ENCODE measurements around the gene BCL11A.

Gene BCL11A

DNA sequence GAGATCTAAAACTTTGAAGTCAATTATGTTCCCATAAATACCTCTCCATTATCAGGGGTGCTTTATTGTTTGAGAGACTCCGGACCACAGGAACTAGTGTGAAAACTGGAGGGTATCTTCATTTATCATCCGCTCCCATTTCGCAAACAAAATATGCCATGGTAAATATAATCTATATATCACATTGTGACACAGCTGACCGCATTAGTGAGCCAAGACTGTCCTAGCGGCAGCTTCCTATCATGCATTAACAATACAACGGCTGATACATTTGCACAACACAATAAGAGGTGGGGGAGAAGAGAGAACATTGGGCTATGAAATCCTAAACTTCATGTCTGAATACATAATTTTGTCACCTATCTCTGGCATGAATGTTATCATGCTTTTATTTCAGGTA, 29.5 kb downstream of the BCL11A start:
- H3K27ac ChIP-seq (ENCODE audit: poor library complexity, severe bottlenecking): no peak overlapping the region
- ATAC-seq (ENCODE audit: low read depth) (no peak), DNase-seq (ENCODE audit: low spot score) (no peak)
- TF ChIP-seq, protein P1, sequence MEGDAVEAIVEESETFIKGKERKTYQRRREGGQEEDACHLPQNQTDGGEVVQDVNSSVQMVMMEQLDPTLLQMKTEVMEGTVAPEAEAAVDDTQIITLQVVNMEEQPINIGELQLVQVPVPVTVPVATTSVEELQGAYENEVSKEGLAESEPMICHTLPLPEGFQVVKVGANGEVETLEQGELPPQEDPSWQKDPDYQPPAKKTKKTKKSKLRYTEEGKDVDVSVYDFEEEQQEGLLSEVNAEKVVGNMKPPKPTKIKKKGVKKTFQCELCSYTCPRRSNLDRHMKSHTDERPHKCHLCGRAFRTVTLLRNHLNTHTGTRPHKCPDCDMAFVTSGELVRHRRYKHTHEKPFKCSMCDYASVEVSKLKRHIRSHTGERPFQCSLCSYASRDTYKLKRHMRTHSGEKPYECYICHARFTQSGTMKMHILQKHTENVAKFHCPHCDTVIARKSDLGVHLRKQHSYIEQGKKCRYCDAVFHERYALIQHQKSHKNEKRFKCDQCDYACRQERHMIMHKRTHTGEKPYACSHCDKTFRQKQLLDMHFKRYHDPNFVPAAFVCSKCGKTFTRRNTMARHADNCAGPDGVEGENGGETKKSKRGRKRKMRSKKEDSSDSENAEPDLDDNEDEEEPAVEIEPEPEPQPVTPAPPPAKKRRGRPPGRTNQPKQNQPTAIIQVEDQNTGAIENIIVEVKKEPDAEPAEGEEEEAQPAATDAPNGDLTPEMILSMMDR (IDR thresholded peaks at IDR 0.05; ENCODE audit: poor library complexity, severe bottlenecking): no peak
- H3K27me3 ChIP-seq (ENCODE audit: insufficient read depth, poor library complexity, severe bottlenecking): no peaks in the 10 kb centered on the region
- no peaks in the 10 kb centered on the region for H3K36me3 ChIP-seq (ENCODE audit: low read depth)
- no peaks in the 10 kb centered on the region for H3K9me3 ChIP-seq (ENCODE audit: severe bottlenecking)
- no peak overlapping the region for H3K4me3 ChIP-seq (ENCODE audit: severe bottlenecking)
- no peaks in the 10 kb centered on the region for H3K4me1 ChIP-seq (ENCODE audit: insufficient read depth, poor library complexity, severe bottlenecking)

DNA sequence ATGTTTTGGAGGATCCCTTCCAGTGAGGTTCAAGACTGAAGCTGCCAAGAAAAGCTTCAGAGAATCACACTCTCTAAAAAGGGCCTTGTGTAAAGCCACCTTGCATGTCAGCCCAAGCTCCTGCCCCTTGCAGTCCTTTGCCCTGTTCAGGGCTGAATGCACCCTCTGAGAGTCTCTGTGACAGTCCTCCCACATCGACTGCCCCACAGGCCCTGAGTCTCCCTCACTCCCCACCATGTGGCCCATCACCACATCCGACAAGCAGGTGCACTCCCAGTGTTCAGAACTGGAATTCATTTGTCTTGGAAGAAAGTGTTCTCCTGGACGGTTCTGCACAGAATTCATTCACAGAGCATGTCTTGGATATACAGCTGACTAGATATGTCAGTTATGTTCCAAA, 31.0 kb downstream of the BCL11A start:
- Histone ChIP-seq H3K4me3 (ENCODE audit: severe bottlenecking) (no peak overlapping the region), H3K36me3 (ENCODE audit: low read depth) (no peaks in the 10 kb centered on the region), H3K4me1 (ENCODE audit: insufficient read depth, poor library complexity, severe bottlenecking) (no peaks in the 10 kb centered on the region), H3K9me3 (ENCODE audit: severe bottlenecking) (no peaks in the 10 kb centered on the region), H3K27ac (ENCODE audit: poor library complexity, severe bottlenecking) (no peak overlapping the region), H3K27me3 (ENCODE audit: insufficient read depth, poor library complexity, severe bottlenecking) (no peaks in the 10 kb centered on the region)
- ATAC-seq (ENCODE audit: low read depth): no peak
- no peak for DNase-seq (ENCODE audit: low spot score)
- TF ChIP-seq, protein P1 (IDR thresholded peaks at IDR 0.05; ENCODE audit: poor library complexity, severe bottlenecking): no peak

DNA sequence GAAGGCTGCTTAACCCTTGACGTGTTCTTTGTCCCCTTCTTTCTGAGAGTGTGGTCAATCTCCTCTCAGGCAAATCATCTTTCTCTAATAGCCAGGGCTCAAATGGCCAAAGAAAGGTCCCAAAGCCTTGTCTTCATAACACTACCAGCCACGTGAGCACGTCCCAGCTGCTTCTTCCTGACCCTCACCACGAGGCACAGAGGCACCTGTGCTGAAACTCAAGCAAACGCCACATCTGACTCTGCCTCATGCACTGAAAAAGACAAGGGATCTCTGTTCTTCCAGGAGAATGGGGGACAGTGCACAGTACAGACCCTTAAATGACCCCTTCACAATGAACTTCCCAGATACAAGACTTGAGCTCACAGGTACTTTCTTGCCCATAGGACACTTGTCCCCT, 31.8 kb downstream of the BCL11A start:
- ATAC-seq (ENCODE audit: low read depth) (no peak), DNase-seq (ENCODE audit: low spot score) (no peak)
- Histone ChIP-seq H3K9me3 (ENCODE audit: severe bottlenecking) (no peaks in the 10 kb centered on the region), H3K27ac (ENCODE audit: poor library complexity, severe bottlenecking) (no peak overlapping the region), H3K4me1 (ENCODE audit: insufficient read depth, poor library complexity, severe bottlenecking) (no peaks in the 10 kb centered on the region), H3K4me3 (ENCODE audit: severe bottlenecking) (no peak overlapping the region), H3K36me3 (ENCODE audit: low read depth) (no peaks in the 10 kb centered on the region), H3K27me3 (ENCODE audit: insufficient read depth, poor library complexity, severe bottlenecking) (no peaks in the 10 kb centered on the region)
- TF ChIP-seq, protein P1 (IDR thresholded peaks at IDR 0.05; ENCODE audit: poor library complexity, severe bottlenecking): no peak

DNA sequence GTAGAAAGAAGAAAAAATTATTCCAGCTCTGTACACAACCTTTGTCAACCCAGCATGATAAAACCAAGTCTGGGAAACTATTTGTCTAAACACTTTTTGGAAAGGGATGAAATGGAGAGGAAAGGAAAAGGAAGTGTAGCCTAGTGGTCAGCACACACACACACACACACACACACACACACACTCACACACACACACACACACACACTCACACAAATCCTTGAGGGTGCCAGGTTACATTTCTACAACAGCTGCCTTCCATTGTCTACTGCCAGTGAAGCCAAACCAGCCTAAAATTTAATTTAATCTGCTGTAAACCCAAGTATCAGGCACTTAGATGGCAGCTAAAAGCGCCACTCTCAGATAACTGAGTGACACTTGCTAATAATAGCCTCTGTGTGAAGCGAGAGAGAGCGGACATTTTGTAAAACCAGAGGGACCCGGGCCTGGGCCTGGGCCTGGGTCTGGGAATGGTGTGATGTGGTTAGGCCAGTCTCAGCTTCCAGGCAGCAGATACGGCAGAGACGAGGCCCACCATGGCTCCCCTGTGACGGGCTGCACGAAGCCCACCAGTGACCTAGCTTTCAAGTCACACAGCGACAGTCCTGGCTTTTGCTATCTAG, 32.4 kb downstream of the BCL11A start:
- no peak overlapping the region for H3K27ac ChIP-seq (ENCODE audit: poor library complexity, severe bottlenecking)

More for the DNA sequence above, 32.4 kb downstream of the BCL11A start:
- ATAC-seq (ENCODE audit: low read depth): no peak
- Histone ChIP-seq H3K4me3 (ENCODE audit: severe bottlenecking) (no peak overlapping the region), H3K36me3 (ENCODE audit: low read depth) (no peaks in the 10 kb centered on the region), H3K27me3 (ENCODE audit: insufficient read depth, poor library complexity, severe bottlenecking) (no peaks in the 10 kb centered on the region), H3K4me1 (ENCODE audit: insufficient read depth, poor library complexity, severe bottlenecking) (no peaks in the 10 kb centered on the region), H3K9me3 (ENCODE audit: severe bottlenecking) (no peaks in the 10 kb centered on the region)
- no peak for DNase-seq (ENCODE audit: low spot score)
- TF ChIP-seq, protein P1 (IDR thresholded peaks at IDR 0.05; ENCODE audit: poor library complexity, severe bottlenecking): no peak

All from RWPE2 (cell line).